Smooth muscle cell (in vitro differentiated cells): Measurements from ENCODE around the gene CFAP99. TPM values are rescaled to one million over a fixed set of nuclear protein-coding genes. Genes with fewer than 3 reads are reported as not detected.

Experiments used
- DNase-seq: peaks from one replicate; lab custom pipeline; 2025; ENCODE audit not compliant: unreplicated experiment; lab: John Stamatoyannopoulos, UW
- H2AFZ ChIP-seq: fragments of 200-600 bp; sonication (generic); 2 replicates; pipeline ENCODE4 v1.6.0; 2016; ENCODE audit warnings: antibody characterized with exemption, low read depth, mild to moderate bottlenecking
- H3F3A ChIP-seq: fragments of 200-600 bp; sonication (generic); 2 replicates; pipeline ENCODE4 v1.6.0; 2017; ENCODE audit warnings: antibody characterized with exemption, low read depth
- H3K27ac ChIP-seq: fragments of 200-600 bp; sonication (generic); 2 replicates; pipeline ENCODE4 v1.5.1; 2016; ENCODE audit warnings: low read depth, mild to moderate bottlenecking
- H3K27me3 ChIP-seq: fragments of 200-600 bp; sonication (generic); 2 replicates; pipeline ENCODE4 v1.6.1; 2016; ENCODE audit warnings: low read depth, mild to moderate bottlenecking
- H3K36me3 ChIP-seq: fragments of 200-600 bp; sonication (generic); 2 replicates; pipeline ENCODE4 v1.5.1; 2016; ENCODE audit warnings: low read depth
- H3K4me1 ChIP-seq: fragments of 200-600 bp; sonication (generic); 2 replicates; pipeline ENCODE4 v1.5.1; 2016; ENCODE audit warnings: low read depth
- H3K4me2 ChIP-seq: fragments of 200-600 bp; sonication (generic); 2 replicates; pipeline ENCODE4 v1.6.0; 2016; ENCODE audit warnings: mild to moderate bottlenecking
- H3K4me3 ChIP-seq: fragments of 200-600 bp; sonication (generic); 2 replicates; pipeline ENCODE4 v1.5.1; 2016; ENCODE audit warnings: mild to moderate bottlenecking
- H3K79me2 ChIP-seq: fragments of 200-600 bp; sonication (generic); 2 replicates; pipeline ENCODE4 v1.6.0; 2016; ENCODE audit warnings: low read depth, mild to moderate bottlenecking
- H3K9ac ChIP-seq: fragments of 200-600 bp; sonication (generic); 2 replicates; pipeline ENCODE4 v1.6.0; 2016; ENCODE audit warnings: low read depth
- H3K9me3 ChIP-seq: fragments of 200-600 bp; sonication (generic); replicated peaks from 2 replicates; pipeline ENCODE4 v1.5.1; 2016; ENCODE audit warnings: low read depth
- H4K20me1 ChIP-seq: fragments of 200-600 bp; sonication (generic); 2 replicates; pipeline ENCODE4 v1.6.0; 2016; ENCODE audit warnings: low read depth
- WGBS: methylation state at CpG from one replicate; pipeline ENCODE4 v1.1.7; 2016; ENCODE audit warnings: low lambda C conversion rate; 5-methylcytosine and 5-hydroxymethylcytosine counted together
- polyA plus RNA-seq: library from polyadenylated mRNA; unstranded; fragments of >200 nt; fragmentation: Nextera tagmentation; extraction: Ambion mirVana; gene quantifications from 2 replicates; pipeline ENCODE4 v1.2.1, GENCODE V29; 2016
- total RNA-seq: library from RNA; depleted of rRNA; stranded (reverse); fragments of >200 nt; gene quantifications from 2 replicates; pipeline ENCODE4 v1.2.3, GENCODE V29; 2014
- TF ChIP-seq, protein P1 (sequence below): fragments of 200-600 bp; sonication (generic); IDR thresholded peaks from 2 replicates; pipeline ENCODE4 v1.5.1; 2017; ENCODE audit warnings: borderline replicate concordance, mild to moderate bottlenecking, antibody characterized with exemption; ENCODE audit not compliant: insufficient read depth, poor library complexity, severe bottlenecking

The CFAP99 gene
- total and polyA plus RNA-seq, 2 experiments from 2014 or later: not detected

DNA sequence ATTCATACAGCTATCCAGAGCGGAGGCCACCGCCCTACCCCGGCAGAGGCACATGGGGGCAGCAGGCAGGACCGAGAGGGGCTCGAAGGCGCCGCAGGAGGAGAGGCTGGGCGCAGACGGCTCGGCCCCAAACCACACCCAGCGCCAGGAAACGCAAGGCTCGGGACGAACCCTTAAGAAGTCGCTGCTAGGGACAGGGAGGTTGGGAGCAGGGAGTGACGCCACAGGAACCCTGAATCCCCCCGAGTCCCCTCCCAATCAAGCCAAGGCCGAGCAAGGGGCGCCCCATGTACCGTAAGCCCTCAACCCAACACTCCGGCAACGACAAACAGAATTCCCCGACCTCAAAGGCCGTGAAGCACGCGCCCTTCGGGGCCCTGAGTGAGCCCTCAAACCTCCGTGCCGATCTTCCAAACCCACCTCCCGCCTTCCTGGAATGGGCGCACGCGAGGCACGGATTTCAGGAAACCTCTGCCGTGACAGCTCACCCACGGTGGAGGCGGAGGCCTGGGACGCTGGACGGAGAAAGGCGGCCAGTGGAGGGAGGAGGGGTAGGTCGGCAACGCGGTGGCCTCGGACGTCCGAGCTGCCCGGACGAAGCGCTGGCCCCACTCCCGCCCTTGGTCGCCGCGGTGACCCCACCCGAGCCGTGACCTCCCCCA lies 2.1 kb upstream of the CFAP99 start:
- Histone ChIP-seq H3K27me3 (peaks cover 73% of the 10 kb centered on the region), H4K20me1 (no peaks in the 10 kb centered on the region), H3K27ac (no peak overlapping the region), H3K4me3 (peak overlapping the region; percentile 60), H3K79me2 (no peaks in the 10 kb centered on the region), H3F3A (peaks cover 4% of the 10 kb centered on the region), H2AFZ (no peak overlapping the region), H3K9me3 (no peaks in the 10 kb centered on the region), H3K4me2 (peak overlapping the region; percentile 88), H3K4me1 (peaks cover 14% of the 10 kb centered on the region), H3K36me3 (no peaks in the 10 kb centered on the region), H3K9ac (no peak overlapping the region)
- 2% methylated on average over 40 of the region's 55 CpGs for WGBS
- TF ChIP-seq, protein P1, sequence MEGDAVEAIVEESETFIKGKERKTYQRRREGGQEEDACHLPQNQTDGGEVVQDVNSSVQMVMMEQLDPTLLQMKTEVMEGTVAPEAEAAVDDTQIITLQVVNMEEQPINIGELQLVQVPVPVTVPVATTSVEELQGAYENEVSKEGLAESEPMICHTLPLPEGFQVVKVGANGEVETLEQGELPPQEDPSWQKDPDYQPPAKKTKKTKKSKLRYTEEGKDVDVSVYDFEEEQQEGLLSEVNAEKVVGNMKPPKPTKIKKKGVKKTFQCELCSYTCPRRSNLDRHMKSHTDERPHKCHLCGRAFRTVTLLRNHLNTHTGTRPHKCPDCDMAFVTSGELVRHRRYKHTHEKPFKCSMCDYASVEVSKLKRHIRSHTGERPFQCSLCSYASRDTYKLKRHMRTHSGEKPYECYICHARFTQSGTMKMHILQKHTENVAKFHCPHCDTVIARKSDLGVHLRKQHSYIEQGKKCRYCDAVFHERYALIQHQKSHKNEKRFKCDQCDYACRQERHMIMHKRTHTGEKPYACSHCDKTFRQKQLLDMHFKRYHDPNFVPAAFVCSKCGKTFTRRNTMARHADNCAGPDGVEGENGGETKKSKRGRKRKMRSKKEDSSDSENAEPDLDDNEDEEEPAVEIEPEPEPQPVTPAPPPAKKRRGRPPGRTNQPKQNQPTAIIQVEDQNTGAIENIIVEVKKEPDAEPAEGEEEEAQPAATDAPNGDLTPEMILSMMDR: no peak
- DNase-seq: no peak

DNA sequence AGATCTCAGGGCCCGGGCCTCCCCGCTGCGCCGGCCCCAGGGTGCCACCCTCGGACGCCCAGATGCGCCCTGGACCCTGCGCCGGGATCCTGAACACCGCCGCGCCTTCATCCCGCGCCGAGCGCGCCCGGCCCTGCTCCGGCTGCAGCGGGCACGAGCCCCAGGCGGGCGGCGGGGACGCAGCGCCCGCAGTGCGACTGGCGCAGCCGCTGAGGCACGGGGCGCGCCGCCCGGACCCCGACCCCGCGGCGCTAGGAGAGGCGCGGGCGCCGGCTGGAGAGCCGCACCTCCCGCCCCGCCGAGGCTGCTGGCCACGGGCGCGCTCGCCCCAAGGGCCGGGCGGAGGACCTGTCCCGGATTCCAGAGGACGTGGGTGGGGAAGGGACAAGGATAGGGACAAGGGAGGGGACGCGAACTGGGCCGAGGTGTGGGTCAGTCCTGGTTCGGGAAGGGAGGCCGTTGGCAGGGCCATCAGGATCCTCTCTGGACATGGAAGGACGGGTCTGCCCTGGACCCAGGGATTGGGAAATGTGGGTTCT lies 1.5 kb upstream of the CFAP99 start:
- peaks cover 79% of the 10 kb centered on the region for H3K27me3 ChIP-seq
- no peak overlapping the region for H3K27ac ChIP-seq
- H4K20me1 ChIP-seq: no peaks in the 10 kb centered on the region
- H3K9ac ChIP-seq: no peak overlapping the region
- DNase-seq: no peak
- H3K4me2 ChIP-seq: peak overlapping the region; percentile 88
- peak overlapping the region; percentile 60 for H3K4me3 ChIP-seq
- no peaks in the 10 kb centered on the region for H3K36me3 ChIP-seq
- no peak overlapping the region for H2AFZ ChIP-seq
- no peaks in the 10 kb centered on the region for H3K79me2 ChIP-seq
- 2% methylated on average over 55 of the region's 61 CpGs for WGBS
- H3K9me3 ChIP-seq: no peaks in the 10 kb centered on the region
- TF ChIP-seq, protein P1: no peak
- H3F3A ChIP-seq: peaks cover 3% of the 10 kb centered on the region
- H3K4me1 ChIP-seq: peaks cover 14% of the 10 kb centered on the region

DNA sequence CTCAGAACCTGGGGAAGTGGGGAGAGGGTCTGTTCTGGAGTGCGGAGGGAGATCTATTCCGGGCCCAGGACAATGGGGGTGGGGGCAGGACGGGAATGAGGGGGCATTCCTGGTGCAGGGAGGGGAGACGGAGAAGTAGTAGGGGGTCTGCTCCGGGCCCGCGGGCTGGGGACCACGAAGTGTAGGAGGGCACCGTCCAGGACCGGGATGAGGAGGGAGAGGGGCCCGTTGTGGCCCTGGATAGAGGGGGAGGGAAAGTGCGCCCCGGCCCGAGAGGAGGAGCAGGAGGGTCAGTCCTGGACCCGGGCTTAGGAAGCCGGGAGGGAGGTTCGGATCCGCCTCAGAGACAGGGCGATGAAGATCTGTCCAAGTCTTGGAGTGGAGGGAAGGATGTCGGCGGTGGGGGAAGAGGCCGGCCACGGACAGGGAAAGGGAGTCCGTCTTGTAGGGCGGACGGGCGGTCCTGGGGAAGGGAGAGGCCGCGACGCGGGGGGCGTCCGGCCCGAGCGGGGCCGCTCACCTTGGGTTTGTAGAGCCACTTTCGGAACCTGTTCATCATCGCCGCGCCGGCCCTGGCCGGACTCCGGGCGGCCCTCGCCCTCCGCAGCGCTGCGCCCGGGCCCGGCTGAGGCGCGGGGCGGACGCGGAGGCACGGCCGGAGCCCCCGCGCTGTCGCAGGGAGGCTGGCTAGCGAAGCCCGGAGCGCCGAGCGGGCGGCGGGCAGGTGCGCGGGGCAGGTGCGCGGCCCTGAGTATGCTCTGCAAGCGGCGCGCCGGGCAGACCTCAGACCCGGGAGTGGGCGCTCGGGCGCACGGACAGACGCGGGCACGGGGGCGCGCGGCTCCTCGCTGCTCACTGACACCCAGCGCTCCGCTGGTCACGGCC lies 748 bp upstream of the CFAP99 start, which contains the start of gene ZFYVE28:
Gene ZFYVE28, minus strand, starts transcription at position 881 of the 885 bp plus-strand sequence. Its CDS starts 322 bp downstream, at position 559.
- H3K27me3 ChIP-seq: peaks cover 80% of the 10 kb centered on the region
- peak within 1 kb of the TSS; percentile 60 for H3K4me3 ChIP-seq
- DNase-seq: no peak
- no peaks in the 10 kb centered on the region for H3K9me3 ChIP-seq
- TF ChIP-seq, protein P1: no peak
- H3K9ac ChIP-seq: peak within 1 kb of the TSS; percentile 78
- peaks cover 14% of the 10 kb centered on the region for H3K4me1 ChIP-seq
- no peak within 1 kb of the TSS for H3K27ac ChIP-seq
- no peaks in the 10 kb centered on the region for H4K20me1 ChIP-seq
- H3K79me2 ChIP-seq: no peaks in the 10 kb centered on the region
- H3F3A ChIP-seq: no peaks in the 10 kb centered on the region
- no peaks in the 10 kb centered on the region for H3K36me3 ChIP-seq
- H3K4me2 ChIP-seq: peak within 1 kb of the TSS; percentile 98
- WGBS: 2% methylated on average over 56 of the region's 90 CpGs
- peak within 1 kb of the TSS; percentile 40 for H2AFZ ChIP-seq
